SW 1271 (cell line): ENCODE results near the gene RIGI.
"Not testable (repeated sequence)": the region's sequence is repeated elsewhere in the genome, so short reads cannot be mapped to it uniquely, and the experiment has no call there.

ENCODE experiments used
- DNase-seq, 2 experiments: peaks; one replicate each; lab custom pipeline; 2025; lab: John Stamatoyannopoulos, UW

The RIGI gene

DNA sequence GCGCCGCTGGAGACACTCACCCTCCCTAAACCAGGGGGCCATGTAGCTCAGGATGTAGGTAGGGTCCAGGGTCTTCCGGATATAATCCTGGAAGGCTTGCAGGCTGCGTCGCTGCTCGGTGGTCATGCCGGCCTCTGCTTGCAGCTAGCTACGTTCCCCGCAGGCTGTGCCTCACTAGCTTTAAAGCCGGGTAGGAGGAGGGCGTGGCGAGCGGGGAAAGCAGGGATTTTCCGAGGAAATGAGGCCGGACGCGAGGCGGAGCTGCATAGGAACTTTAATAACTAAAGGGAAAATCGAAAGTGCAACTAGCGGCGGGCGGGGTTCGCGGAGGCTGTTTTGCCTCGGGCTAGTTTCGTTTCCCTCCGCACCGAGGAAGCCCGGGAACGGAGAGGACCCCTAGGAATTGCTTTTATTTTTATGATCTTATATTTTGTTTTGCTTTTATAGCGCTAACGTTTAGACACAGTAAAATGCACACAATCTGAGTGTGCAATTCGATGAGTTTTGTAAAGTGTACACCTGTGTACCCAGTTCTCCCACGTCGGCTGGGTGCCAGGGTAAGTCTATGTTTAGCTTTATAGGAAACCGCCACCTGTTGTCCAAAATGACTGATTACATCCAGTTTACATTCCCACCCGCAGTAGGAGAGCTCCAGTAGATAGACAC lies at the start of gene RIGI:
Gene RIGI, minus strand, starts transcription at position 156 of the 666 bp plus-strand sequence. Its CDS starts 30 bp downstream, at position 126.
- DNase-seq, result peak; percentile 64 to 92

DNA sequence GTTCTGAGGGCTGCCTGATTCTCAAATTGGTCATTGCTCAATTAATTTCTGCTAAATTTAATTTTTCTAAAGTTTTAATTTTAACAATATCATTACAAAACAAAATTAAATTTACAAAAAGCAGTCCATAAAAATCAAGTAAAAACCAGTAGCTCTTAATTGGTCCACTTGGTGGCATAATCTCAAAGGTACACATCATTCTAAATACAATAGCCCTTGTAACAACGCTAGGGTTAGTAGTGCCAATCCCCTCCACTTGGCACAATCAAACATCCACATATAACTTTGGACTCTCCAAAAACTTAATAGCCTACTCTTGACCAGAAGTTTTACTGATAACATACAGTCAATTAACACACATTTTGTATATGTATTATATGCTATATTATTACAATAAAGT lies 48.9 kb upstream of the RIGI start:
- no peak for DNase-seq

DNA sequence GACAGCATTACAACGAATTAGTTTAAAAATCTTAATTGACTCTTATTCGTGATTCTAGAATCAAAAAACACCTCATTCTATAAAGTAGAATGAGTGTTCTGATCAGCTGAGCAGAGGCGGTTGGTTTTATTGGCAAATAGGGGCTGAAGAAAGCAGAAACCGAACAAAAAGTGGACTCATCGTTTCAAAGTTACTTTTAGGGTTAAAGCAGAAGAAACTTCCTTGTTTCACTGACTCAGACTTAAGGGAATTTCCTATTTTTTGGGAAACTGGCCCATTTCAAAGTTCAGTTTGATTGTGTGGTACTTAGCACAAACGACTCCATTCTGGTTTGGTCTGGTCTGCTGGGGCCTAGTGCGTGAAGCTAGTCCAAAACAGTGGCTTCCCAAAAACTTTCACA lies 47.8 kb upstream of the RIGI start:
- DNase-seq, result no peak

DNA sequence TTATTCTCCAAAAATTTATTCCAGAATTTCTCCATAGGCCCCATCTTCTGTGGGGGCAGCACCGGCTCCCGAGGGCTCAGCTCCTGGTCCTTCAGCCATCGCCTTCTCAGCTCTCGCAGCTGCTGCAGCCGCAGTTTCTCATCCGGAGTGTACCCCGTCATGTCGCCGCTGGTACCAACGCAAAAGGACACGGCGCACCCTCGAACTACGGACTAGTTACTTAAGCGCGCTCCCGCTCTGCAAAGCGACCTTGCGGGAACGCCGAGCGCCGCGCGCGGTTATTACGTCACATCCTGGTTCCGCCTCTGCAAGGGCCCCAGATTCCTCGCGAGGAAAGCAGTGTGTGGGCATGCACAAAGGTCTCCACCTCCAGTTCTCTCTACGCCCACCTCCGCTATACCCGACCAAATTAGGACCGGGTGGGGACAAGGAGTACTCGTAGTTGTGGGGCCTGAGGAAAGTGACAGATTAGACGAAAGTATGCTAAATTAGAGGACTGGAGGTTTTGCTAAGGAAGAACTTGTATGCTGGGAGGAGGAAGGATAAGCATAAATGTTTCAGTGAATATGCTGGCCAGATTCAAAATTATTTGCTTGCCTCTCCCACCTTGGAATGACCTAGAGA lies 47.0 kb upstream of the RIGI start, which contains the start of gene NDUFB6:
Gene NDUFB6, minus strand, starts transcription at position 260 of the 624 bp plus-strand sequence. Its CDS starts 99 bp downstream, at position 161.
- DNase-seq, result peak; percentile 75 to 90

DNA sequence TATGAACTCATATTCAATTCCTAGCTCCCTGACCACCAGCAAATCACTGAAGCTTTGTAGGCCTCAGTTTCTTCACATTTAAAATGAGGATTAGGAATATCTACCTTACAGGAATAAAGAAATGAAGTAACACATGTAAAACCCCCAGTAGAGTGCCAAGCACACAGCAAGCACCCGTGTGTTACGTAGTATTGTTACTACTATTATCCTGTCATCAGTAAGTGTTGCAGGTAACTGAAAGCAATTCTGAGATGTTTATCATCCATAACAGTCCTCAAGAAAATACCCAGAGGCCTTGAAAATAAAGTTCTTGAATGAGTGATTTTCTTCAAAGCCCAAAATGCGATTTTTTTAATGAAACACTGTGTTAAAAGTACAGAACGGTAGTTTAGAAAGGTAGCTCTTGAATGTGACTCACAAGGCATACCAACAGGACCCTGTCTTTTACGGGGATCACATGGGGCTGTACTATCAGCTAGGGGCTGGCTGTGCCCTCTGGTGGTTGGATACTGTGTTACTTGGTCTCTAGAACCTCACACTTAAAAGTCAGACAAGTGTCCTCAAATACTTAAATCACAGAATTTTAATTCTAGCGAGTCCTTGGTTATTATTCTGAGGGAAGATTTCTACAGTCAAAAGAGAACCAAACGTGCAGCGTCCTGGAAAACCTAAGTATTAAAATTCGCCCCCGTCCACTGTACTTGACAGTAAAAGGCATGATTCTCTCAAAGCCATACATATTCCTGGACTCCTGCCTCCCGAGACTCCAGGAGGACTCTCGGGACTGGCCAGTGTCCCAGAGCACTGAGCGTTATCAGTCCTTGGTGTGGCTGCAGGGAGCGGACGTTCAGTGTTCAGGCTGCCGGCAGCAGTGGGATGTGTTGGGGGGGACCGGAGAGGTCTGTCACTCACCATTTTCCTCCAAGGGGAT lies 46.2 kb upstream of the RIGI start:
- DNase-seq, result peak; percentile 33 to 63

DNA sequence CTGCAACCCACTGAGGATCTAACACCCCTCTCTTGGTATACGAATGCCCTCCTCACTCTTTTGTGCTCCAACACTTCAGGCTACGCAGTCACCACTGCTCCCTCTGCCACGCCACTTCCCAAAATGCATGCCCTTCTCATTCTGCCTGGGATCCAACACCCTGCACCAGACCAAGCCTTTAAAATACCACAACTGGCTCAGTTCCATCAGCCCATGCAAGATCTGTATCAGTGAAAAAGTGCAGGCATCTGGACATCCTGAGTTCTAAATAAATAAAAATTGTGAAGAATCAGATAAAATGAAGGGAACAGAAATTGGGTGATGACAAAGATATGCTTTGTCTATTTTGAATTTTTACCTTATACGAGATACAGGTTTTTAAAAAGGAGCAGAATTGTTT lies 44.3 kb upstream of the RIGI start:
- DNase-seq, result no peak

DNA sequence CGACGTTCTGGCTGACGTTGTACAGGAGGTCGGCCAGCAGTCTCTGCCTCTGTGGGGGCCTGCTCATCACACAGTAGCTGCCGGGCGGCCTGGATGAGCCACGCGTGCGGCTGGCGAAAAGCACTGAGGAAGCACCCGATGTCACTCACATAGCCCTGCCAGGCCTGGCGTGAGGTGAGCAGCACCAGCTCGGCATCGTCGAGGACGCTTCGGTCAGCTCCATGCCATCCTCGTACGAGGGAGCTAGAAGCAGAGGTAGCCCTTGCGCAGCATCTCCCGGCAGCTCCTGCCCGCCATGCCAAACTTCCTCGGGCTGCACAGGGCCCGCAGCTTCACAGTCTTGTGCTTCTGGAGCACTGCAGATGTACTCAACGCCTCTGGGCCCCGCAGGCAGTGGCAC lies 40.8 kb upstream of the RIGI start:
- no peak for DNase-seq

DNA sequence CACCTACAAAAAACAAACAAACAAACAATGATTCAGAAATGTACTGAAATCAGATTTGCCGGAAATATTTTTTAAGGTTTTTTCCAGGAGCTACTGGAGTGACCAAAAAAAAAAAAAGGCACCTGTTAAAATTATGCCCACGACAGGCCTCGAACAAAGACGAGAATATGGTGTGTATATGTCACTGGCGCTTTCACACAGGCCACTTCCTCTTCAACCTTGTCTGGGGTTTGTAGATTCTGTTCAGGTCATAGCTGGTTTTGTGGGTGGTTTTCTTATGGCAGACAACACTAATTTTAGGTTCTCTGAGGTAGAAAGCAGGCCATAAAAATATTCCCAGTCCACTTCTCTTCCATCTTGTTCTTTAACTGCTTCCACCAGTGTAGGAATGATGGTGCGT lies 40.0 kb upstream of the RIGI start:
- DNase-seq, result no peak

DNA sequence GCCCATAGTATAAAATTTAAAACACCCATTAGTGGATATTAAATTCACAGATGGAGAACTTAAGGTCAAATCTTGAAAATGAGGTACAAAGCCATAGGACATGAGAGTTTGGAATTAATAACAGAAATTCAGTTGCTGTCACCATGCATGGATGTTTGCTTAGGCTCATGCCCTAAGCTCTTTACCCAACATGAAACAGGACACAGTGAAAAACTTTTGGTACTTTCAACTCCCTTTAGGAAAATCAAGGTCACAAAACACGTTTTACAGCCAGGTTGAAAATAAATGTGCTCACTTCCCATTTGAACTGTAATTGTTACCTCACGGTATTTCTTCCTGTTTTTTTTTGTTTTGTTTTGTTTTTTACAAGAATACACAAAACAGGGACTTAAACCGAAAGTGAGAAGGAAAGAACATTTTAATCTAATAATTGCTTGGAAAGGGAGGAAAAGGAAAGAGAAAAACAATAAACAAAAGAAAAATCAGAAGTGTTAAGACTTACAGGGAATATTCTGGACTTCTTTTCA lies 32.5 kb upstream of the RIGI start:
- DNase-seq, result no peak

DNA sequence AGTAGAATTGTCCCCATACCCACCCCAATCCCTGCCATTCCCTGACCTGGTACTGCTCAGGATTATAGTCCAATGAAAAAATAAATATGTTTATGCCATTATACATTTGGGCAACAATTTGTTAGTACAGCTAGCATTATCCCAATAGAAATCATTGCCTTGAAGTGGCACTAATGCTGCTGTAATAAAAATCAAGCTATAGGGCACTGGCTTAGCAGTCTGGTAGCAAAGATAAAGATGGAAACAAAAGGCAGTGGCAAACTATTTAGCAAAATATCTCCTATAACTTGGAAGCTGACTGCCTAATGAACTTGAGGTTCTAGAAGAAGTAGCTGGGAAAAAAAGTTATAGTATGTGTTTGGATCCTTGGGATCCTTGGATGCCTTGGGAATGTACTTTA lies 28.6 kb upstream of the RIGI start:
- DNase-seq, result no peak

DNA sequence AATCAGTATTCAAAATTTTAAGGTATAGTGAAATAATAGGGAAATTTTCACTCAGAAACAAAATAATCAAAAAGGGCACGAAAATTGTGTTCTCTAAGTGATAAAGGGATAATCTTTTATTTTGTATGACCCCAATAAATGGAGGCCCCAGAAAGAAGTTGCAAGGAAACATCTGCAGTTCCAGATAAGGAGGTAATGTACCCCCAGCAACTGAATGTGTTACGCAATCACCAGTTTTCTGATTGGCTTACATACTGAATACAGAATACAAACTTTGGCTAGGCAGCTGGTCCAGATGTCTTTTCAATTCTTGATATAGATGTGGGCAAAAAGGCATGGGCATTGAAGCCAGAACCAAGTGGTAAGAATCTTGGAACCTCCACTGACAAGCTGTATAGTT lies 28.1 kb upstream of the RIGI start:
- DNase-seq, result no peak

DNA sequence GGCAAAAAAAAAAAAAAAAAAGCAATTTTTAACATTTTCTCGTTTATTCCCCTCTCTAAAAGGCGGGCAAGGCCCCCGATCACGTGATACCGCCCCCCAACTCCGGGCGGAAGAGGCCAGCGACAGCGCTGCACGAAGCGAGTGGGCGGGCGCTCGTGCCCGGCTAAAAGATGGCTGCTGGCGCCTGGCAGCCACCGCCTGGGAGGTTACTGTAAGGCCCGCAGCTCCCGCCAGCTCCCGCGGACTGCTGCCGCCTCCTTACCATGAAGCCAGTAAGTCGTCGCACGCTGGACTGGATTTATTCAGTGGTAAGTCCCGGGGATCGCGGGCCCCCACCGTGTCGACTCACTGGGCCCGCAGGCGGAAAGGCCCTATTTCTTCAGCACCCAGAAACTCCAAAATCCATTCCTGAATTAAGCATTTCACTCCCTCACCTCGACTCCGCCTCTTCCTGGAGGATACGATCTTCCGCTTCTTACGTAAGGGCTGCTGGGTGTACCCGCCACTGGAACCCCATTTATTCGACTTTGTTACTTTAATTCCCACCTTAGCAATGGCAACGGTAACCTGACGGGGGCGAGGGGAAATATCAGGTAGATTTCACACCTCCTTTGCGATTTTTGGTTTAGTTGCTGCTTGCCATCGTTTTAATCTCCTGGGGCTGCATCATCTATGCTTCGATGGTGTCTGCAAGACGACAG lies 26.3 kb upstream of the RIGI start, which contains the start of the genes SMIM27 and TOPORS:
Gene SMIM27, plus strand, starts transcription at position 156 of the 701 bp plus-strand sequence. Its CDS starts 108 bp downstream, at position 264.
Gene TOPORS, minus strand, starts transcription at position 415 of the 701 bp plus-strand sequence. Its CDS starts 150 bp downstream, at position 265.
- peak; percentile 60 to 86 for DNase-seq

DNA sequence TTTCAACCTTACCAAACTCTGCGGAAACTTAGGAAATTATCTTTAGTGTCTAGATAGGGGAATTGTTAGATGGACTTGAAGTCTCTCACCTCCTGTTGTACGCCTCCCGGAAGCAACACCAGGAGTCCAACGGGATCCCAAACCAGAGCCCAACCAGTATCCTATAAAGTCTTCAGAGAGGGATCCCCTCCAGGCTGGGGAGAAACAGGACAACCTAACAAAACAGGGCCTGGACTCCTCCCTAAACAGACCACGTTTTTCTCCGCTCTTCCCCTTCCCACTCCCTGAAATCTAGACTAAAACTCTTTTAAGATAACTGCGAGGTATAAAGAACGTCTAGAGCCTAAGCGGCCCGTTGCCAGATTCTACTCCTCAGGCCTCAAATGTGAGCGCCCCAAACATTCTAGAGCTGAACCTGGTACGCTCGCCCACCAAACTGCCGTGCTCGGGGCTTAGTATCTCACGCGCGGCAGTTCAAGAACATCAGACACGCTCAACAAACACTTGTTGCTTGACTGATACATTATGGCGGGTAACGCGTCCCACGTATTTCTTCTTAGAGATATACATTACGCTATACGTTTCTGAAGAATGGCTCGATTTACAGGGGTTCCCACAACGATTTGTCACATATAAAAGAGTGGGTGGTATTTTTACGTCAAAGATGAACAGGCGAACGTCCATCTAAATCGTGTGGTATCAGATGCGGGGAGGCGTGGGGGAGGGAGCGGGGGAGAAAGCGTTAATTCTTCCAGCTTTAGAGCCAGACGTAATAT lies 25.5 kb upstream of the RIGI start:
- peak; percentile 18 to 29 for DNase-seq

DNA sequence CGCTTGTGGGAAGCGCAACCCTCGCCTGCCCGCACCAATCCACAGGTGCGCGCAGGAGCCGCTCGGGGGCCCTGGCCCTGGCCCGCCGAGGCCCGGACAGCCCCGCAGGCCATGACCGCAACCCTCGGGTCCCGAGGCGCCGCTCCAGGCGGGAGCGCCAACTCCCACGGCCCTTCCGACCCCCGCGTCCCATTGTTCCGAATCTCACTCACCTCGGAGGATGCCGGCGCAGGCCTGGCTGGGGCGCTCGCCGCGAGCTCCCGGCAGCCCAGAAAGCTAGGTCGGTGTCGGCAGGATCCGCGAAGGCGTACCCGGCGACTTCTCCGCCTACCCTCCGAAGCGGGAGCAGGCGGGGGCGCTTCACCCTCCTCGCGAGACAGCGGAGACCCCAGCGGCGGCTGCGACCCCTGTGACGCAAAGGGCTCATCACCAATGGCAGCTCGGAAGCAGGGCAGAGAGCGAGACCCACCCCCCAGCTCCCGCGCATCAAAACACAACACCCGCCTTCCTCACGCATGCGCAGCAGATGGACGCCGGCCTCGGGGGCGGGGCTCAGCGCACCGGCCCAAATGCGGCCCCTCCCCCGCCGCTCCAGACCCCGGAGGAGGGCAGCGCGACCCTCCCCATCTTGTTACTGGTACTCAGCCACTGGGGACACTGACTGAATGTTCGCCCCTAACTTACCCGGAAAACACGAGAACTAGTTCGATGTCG lies 24.7 kb upstream of the RIGI start:
- peak; percentile 40 to 86 for DNase-seq

DNA sequence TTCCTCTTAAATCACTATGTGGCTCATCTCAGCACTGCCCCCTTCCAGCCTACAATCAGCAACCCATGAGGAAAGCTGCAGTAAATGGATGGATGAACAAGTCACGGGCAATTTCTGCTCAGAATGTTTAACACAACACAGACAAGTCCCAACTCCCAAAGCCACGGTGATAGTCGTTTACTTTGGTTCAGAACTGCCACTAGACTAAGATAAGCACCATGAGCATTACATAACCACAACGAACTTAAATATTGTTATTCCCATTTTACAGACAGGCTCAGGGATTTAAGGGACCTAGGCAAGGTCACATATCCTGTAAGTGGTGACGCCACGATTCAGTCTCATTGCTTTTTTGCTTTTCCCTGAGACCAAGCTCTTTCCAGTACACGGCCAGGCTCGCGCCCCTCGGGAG lies 24.2 kb upstream of the RIGI start:
- DNase-seq, result peak in 1 of 2 experiments; percentile 1

DNA sequence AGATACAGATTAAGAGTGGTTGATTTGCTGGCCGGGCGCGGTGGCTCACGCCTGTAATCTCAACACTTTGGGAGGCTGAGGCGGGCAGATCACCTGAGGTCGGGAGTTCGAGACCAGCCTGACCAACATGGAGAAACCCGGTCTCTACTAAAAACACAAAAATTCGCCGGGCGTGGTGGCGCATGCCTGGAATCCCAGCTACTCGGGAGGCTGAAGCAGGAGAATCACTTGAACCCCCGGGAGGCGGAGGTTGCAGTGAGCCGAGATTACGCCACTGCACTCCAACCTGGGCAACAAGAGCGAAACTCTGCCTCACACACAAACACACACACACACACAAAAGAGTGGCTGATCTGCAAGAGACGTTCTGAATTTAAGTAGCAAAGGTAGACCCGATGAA lies 22.2 kb upstream of the RIGI start:
- not testable (repeated sequence) for DNase-seq

DNA sequence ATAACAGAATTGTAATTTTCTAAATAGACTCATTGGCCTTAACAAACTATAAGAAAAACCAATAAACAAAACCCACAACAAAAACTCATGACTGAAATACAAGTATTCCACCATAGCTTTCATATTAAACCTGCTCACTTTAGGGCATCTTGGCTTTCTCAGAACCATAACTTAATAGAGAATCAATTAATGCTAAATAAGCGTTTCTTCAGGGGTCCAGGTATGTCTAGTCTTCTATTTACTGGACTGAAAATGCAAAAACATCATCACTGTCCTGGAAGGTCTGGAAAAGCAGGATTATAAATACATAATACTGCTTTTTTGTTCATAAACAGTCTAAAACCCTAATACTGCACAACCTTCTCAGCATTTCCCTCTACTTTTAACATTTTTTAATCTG lies 19.9 kb upstream of the RIGI start:
- DNase-seq, result no peak

DNA sequence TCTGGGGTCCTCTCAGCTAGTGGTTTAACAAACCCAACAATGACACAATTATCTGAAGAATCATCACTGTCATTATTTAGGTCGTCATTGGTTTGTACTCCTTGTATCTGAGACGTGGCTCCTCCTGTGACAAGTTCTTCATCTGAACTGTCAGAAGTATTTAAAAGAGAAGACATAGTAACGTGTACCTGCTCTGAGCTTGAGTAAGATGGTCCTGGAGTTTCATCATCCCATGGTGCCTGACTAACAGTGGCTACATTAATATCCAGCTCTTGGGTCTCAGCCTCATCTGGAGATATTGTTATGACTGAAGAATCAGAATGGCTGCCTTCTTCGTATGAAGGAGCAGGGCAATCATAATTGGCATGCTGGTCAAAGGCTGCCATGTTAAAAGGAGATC lies 17.1 kb upstream of the RIGI start:
- DNase-seq, result no peak

DNA sequence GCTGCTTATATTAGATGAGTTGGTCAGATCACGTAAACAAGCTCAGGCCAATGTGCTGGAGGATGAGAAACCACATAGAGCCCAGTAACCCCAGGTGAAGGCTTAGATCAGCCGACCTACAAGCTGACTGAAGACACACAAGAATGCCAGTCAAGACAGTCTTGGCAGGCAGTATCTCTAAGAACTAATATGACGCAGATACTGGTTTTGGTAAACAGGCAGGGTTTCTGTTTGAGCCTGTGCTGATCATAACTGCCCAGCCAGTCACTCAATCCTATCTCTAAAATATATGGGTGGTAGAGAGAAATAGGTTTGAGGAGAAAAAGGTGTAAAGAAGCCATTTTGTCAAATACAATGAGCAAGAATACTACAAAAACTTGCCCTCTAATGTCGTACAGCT lies 7.8 kb upstream of the RIGI start:
- no peak for DNase-seq

DNA sequence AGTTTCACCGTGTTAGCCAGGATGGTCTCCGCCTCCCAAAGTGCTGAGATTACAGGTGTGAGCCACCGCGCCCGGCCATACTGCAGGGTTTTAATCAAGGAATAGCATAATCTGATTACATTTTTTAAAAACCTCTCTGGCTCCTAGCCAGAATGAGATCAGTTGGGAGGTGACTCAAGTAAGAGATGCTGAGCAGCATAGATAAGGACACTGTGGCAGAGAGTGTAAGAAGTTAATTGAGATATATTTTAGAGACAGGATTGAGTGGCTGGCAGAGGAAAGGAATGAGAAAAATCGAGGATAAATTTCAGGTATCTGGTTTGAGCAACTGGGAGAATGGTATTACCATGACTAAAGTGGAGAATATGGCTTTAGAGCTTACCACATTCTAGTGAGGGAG lies 7.3 kb upstream of the RIGI start:
- DNase-seq, result no peak
